K562 (cell line): Measurements from ENCODE around the gene MFSD2B. TPM values are rescaled to one million over a fixed set of nuclear protein-coding genes. Genes with fewer than 3 reads are reported as not detected.

ENCODE experiments used
- CBX3 ChIP-seq, 2 experiments: IDR thresholded peaks; 1 replicate in 1 of 2; 2 replicates in 1 of 2; pipeline ENCODE4 v1.6.1; 2012; ENCODE audit warnings: inconsistent platforms in 2 of 2, low read length in 2 of 2, borderline replicate concordance in 1 of 2, control low read depth in 1 of 2
- JUNB ChIP-seq: fragments of 450-650 bp; formaldehyde crosslinking; conservative IDR thresholded peaks from 2 replicates; pipeline ENCODE4 v1.4.0; 2020; ENCODE audit warnings: mild to moderate bottlenecking
- NCOA4 ChIP-seq: fragments of 450-650 bp; IDR thresholded peaks from 2 replicates; pipeline ENCODE4 v1.6.1; 2018; ENCODE audit warnings: mild to moderate bottlenecking; ENCODE audit not compliant: partially characterized antibody
- PCBP2 ChIP-seq: fragments of 200-400 bp; formaldehyde crosslinking; IDR thresholded peaks from 2 replicates; pipeline ENCODE4 v1.6.1; 2018; ENCODE audit warnings: low read length, low read depth, mild to moderate bottlenecking, moderate library complexity; ENCODE audit not compliant: poor library complexity, severe bottlenecking
- POLR2H ChIP-seq: IDR thresholded peaks from 2 replicates; pipeline ENCODE4 v1.6.1; 2016; ENCODE audit warnings: missing genetic modification characterization, low read depth, mild to moderate bottlenecking, control low read depth, missing compliant biosample characterization, moderate library complexity
- PTTG1 ChIP-seq: fragments of 450-650 bp; IDR thresholded peaks from 2 replicates; pipeline ENCODE4 v1.6.1; 2016; ENCODE audit warnings: low read depth, mild to moderate bottlenecking, missing genetic modification characterization, missing compliant biosample characterization
- SP2 ChIP-seq: IDR thresholded peaks from 2 replicates; pipeline ENCODE4 v1.6.1; 2011; ENCODE audit warnings: mild to moderate bottlenecking, low read depth, low read length, moderate library complexity; ENCODE audit not compliant: poor library complexity, severe bottlenecking; ENCODE audit errors: extremely low read depth
- TAL1 ChIP-seq: fragments of 450-650 bp; IDR thresholded peaks from 2 replicates; pipeline ENCODE4 v1.6.1; 2016; ENCODE audit warnings: mild to moderate bottlenecking
- TARDBP ChIP-seq: fragments of 450-650 bp; IDR thresholded peaks from 2 replicates; pipeline ENCODE4 v1.6.1; 2016
- TFE3 ChIP-seq: fragments of 450-650 bp; formaldehyde crosslinking; IDR thresholded peaks from 2 replicates; pipeline ENCODE4 v1.4.0; 2020; ENCODE audit warnings: mild to moderate bottlenecking, mixed read lengths
- TOE1 ChIP-seq, 2 experiments: fragments of 450-650 bp in 1 of 2; sonication (generic) in 1 of 2; formaldehyde crosslinking in 1 of 2; IDR thresholded peaks; 2 replicates each; pipeline versions ENCODE4 v1.7.1 to v1.8.0; 2016 to 2022; ENCODE audit warnings: borderline replicate concordance in 2 of 2, mild to moderate bottlenecking in 2 of 2, antibody characterized with exemption in 1 of 2, inconsistent platforms in 1 of 2, low read depth in 1 of 2, missing genetic modification reagents in 1 of 2, moderate library complexity in 1 of 2
- TSC22D4 ChIP-seq: fragments of 450-650 bp; IDR thresholded peaks from 2 replicates; pipeline ENCODE4 v1.6.1; 2016; ENCODE audit warnings: missing genetic modification characterization, missing biosample characterization, control low read depth
- U2AF2 ChIP-seq: fragments of 200-400 bp; formaldehyde crosslinking; optimal IDR thresholded peaks from 2 replicates; pipeline ENCODE3; 2017; ENCODE audit warnings: low read depth, mild to moderate bottlenecking, low read length
- ZBTB11 ChIP-seq, 3 experiments: fragments of 200-800 bp in 1 of 3; fragments of 250-450 bp in 1 of 3; fragments of 450-650 bp in 1 of 3; sonication (Bioruptor Pico) in 1 of 3; sonication (Bioruptor generic) in 1 of 3; formaldehyde crosslinking in 1 of 3; IDR thresholded peaks; 2 replicates each; pipeline versions ENCODE4 v1.6.1 to v1.8.0; 2016 to 2022; ENCODE audit warnings: mild to moderate bottlenecking in 2 of 3, missing genetic modification characterization in 2 of 3, missing compliant biosample characterization in 1 of 3, moderate library complexity in 1 of 3
- ZBTB5 ChIP-seq: fragments of 450-650 bp; IDR thresholded peaks from 2 replicates; pipeline ENCODE4 v1.6.1; 2017; ENCODE audit warnings: antibody characterized with exemption
- ZNF311 ChIP-seq: fragments of 250-450 bp; sonication (Bioruptor Pico); IDR thresholded peaks from 2 replicates; pipeline ENCODE4 v1.4.0; 2020; ENCODE audit warnings: mild to moderate bottlenecking, moderate library complexity
- ZNF436 ChIP-seq: fragments of 250-450, 450-650 bp; sonication (Bioruptor Pico); formaldehyde crosslinking; IDR thresholded peaks from 2 replicates; pipeline ENCODE4 v1.7.0; 2020; ENCODE audit warnings: mild to moderate bottlenecking
- ZNF586 ChIP-seq: fragments of 450-650 bp; formaldehyde crosslinking; conservative IDR thresholded peaks from 2 replicates; pipeline ENCODE4 v1.4.0; 2020; ENCODE audit warnings: mild to moderate bottlenecking, moderate library complexity
- polyA plus RNA-seq, 8 experiments: library from polyadenylated mRNA; depleted of rRNA in 4 of 8; stranded (reverse) in 5 of 8; unstranded in 3 of 8; fragments of >200 nt; fragmentation: Nextera tagmentation in 2 of 8; fragmentation: Illumina TruSeq in 1 of 8; extraction: Ambion mirVana in 2 of 8; extraction: Trizol in 1 of 8; gene quantifications; 2 replicates each; pipeline versions ENCODE4 v1.2.1 to v1.2.3, GENCODE V29; 2011 to 2014; ENCODE audit warnings: inconsistent platforms in 1 of 8, missing spikeins in 1 of 8
- total RNA-seq, 7 experiments: library from RNA; depleted of rRNA in 6 of 7; stranded (reverse); fragments of >200 nt in 6 of 7; fragmentation: Illumina TruSeq in 2 of 7; extraction: Trizol in 2 of 7; gene quantifications; 2 replicates each; pipeline versions ENCODE4 v1.2.1 to v1.2.3, GENCODE V29; 2011 to 2021; ENCODE audit warnings: low replicate concordance in 1 of 7

Gene MFSD2B
- total and polyA plus RNA-seq, 9 of the 15 experiments (the other 6 are each of a cell fraction or from before 2014, with no cell fraction given) = 2.6 to 10.9 (median 6.8) TPM

GRCh38 chr2:24011250-24012104 is 1.6 kb downstream of the MFSD2B start (continued):
- TF ChIP-seq ZBTB5 (no peak), PTTG1 (no peak; the same call in 1 of the 2 replicates), ZNF311 (0 out of 2 replicates have a peak, but pooled peaks have one; percentile 22), NCOA4 (peak; percentile 6), CBX3 (IDR thresholded peaks at IDR 0.05; ENCODE audit: borderline replicate concordance in 1 of 2, low read length in 2 of 2) (peak in 1 of 2 experiments; percentile 89; a peak in 2 of 3 replicates), SP2 (no peak), POLR2H (peak; percentile 76), TOE1 (IDR thresholded peaks at IDR 0.05; ENCODE audit: borderline replicate concordance) (peak; percentile 64; the same call in 1 of the 2 replicates), TOE1 (CRISPR knock-in tag; IDR thresholded peaks at IDR 0.05; ENCODE audit: borderline replicate concordance, low read depth) (no peak), ZNF586 (CRISPR knock-in tag) (no peak), ZNF436 (CRISPR knock-in tag) (no peak), ZBTB11 (CRISPR knock-in tag; IDR thresholded peaks at IDR 0.05) (peak in 1 of 3 experiments; percentile 75; a peak in 2 of 6 replicates), TSC22D4 (tag) (no peak), PCBP2 (no peak), TARDBP (peak; percentile 86; the same call in 1 of the 2 replicates), JUNB (no peak), U2AF2 (no peak), TAL1 (peak; percentile 99), TFE3 (CRISPR knock-in tag) (no peak)
